ENCODE data around the gene SPANXA2.
"Not testable (repeated sequence)": the region's sequence is repeated elsewhere in the genome, so short reads cannot be mapped to it uniquely, and the experiment has no call there.

Gene SPANXA2, protein sequence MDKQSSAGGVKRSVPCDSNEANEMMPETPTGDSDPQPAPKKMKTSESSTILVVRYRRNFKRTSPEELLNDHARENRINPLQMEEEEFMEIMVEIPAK

DNA sequence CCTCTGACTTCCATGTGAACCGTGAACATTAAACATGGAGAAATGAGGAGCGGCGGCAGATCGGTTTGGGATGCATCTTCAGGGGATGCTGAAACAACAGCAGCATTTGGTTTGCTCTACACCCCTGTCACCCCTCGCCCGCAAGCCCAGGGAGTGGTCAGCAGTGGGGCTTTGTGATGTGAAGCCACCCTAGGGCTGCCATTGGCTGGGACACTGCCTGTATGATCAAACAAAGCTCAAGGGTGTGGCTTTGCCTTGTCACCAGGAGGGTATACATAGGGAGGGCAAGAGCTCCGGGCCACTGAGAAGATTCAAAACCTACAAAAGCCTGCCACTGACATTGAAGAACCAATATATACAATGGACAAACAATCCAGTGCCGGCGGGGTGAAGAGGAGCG, at the start of gene SPANXA2:
TSS of gene SPANXA2 (plus strand) at position 301 of the 400 bp plus-strand sequence. CDS start at position 361, 60 bp downstream.
- DNase-seq (ENCODE audit: low read depth, low spot score), result not testable (repeated sequence)

DNA sequence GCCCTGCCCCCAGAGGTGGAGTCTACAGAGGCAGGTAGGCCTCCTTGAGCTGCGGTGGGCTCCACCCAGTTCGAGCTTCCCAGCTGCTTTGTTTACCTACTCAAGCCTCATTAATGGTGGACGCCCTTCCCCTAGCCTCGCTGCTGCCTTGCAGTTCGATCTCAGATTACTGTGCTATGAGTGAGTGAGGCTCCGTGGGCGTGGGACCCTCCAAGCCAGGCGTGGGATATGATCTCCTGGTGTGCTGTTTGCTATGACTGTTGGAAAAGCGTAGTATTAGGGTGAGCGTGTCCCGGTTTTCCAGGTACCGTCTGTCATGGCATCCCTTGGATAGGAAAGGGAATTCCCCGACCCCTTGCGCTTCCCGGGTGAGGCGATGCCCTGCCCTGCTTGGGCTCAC, 47.0 kb upstream of the SPANXA2 start:
- not testable (repeated sequence) for DNase-seq (ENCODE audit: low read depth, low spot score)

- not testable (repeated sequence) for DNase-seq (ENCODE audit: low read depth, low spot score)
Measured at GRCh38 chrX:141584638-141585037, 4.9 kb upstream of the SPANXA2 start, which contains the start of gene SPANXA1. TSS of gene SPANXA1 (minus strand) at chrX:141584738. CDS start at chrX:141584678, 60 bp downstream.

GRCh38 chrX:141609111-141609510, 19.6 kb downstream of the SPANXA2 start:
- no peak for DNase-seq (ENCODE audit: low read depth, low spot score)

GRCh38 chrX:141619336-141619735, 29.8 kb downstream of the SPANXA2 start:
- DNase-seq (ENCODE audit: low read depth, low spot score), result peak; percentile 35

GRCh38 chrX:141632124-141632523, 42.6 kb downstream of the SPANXA2 start:
- peak; percentile 5 for DNase-seq (ENCODE audit: low read depth, low spot score)

DNA sequence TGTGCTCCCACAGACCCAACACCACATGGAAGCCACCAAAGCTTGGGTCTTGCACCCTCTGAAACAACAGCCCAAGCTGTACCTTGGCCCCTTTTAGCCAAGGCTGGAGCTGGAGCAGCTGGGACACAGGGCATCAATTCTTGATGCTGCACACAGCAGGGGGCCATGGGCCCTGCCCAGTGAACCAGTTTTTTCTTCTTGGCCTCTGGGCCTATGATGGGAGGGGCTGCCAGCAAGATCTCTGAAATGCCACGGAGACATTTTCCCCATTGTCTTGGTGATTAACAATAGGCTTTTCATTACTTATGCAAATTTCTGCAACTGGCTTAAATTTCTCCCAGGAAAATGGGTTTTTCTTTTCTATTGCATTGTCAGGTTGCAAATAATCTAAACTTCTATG, 49.0 kb downstream of the SPANXA2 start:
- no peak for DNase-seq (ENCODE audit: low read depth, low spot score)
